Brain pericyte (primary cell): ENCODE results near the gene WSCD2.

ENCODE experiments used
- DNase-seq: peaks from one replicate; pipeline ENCODE4 v3.0.0-alpha.2; 2012; ENCODE audit warnings: low read depth, low spot score

Gene WSCD2

DNA sequence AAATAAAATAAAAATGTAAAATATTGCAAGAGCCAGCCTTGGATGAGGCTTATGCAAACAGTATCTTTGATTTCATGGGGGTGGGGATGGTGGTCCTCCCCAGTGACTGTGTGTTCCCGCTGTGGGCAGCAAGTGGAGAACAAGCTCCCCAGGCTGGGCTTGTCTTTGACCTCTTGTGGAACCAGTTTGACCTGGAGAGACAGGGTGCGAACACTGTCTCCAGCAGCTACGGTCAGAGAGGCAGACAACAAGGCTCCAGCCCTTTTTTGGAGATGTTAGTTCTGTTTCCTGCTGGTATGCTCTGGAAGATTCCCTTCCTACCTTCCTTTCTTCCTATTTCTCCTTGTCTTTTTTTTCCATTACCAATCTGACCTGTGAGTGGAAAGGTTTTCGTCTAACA lies 21.8 kb upstream of the WSCD2 start:
- no peak for DNase-seq

- DNase-seq: no peak
These were observed 19.6 kb upstream of the WSCD2 start for GRCh38 chr12:108109504-108109903.

GRCh38 chr12:108109954-108110353 lies 19.1 kb upstream of the WSCD2 start:
- DNase-seq: no peak

GRCh38 chr12:108110844-108111243 lies 18.2 kb upstream of the WSCD2 start:
- no peak for DNase-seq

- no peak for DNase-seq
These were observed 16.1 kb upstream of the WSCD2 start for GRCh38 chr12:108112832-108113556.

DNA sequence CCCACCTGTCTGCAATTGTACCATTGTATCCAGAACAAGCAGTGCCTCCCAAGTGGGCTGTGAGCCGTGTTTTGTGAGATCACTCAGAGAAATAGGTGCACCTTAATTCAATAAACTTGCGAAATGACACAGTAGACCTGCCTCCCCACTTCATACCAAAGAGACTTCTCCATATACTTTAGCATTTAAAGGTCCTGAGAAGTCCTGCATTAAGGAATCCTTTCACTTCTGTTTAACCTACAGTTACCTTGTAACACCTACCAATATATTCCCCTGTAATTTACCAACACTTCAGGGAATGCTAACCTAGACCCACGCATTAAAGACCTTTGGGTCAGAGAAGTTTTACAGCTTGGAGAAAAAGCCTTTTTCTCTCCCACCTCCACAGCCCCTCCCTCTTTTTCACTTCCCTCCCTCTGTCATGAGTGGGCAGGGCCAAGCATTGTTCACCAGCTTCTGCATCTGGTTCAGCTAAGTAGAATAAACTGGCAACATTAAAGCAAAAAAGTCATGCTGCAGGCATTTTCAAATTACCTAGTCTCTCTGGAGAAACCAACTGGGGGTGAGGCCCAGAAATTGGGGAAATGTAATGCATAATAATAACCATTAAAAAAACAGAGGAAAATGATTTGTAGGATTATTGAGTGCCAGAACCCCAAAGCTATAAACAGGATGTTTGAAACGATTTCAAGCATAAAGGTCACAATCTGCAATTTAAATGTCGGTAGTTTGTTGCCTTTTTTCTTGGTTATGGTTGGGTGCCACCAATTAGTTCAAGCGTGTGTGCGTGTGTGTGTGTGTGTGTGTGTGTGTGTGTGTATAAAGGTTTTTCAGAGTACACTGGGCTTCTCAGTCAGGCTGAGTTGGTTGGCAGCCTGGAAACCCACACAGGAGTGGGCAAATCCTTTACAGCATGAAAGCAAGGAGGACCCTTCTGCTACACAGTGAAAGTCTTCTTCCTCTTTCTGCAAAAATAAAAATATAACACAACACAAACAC lies 13.7 kb upstream of the WSCD2 start:
- no peak for DNase-seq

- DNase-seq: no peak
These were observed 12.8 kb upstream of the WSCD2 start for GRCh38 chr12:108116254-108116653.

GRCh38 chr12:108116699-108117098 lies 12.4 kb upstream of the WSCD2 start:
- DNase-seq: no peak

DNA sequence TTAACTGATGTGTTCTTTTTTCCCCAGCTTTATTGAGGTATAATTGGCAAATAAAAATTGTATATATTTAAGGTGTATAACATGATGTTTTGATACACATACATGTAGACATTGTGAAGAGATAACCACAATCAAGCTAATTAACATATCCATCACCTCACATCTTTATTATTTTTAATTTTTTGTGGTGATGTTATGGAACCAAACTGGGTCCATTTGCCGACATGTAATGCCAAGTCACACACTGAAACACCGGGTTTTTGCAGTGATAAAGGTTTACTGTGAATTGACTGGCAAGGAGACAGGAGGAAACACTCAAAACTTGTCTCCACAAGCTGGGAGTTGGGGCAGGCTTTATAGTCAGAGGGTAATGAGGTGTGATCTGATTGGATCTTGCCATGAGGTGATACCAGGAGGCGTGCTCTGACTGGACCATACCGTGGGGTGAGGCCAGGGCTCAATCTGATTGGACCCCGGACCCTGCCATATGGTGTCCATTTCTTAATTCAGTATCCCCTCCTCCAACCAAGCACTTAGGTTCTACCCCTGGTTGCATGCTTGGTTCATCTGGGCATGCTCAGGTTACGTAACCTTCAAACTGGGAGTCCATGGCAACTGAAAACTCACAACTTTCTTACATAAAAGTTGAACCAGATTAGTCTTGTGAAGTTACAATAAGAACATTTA lies 11.8 kb upstream of the WSCD2 start:
- no peak for DNase-seq

GRCh38 chr12:108117902-108118301 lies 11.2 kb upstream of the WSCD2 start:
- no peak for DNase-seq

- no peak for DNase-seq
These were observed 9.7 kb upstream of the WSCD2 start for GRCh38 chr12:108119126-108119973.

DNA sequence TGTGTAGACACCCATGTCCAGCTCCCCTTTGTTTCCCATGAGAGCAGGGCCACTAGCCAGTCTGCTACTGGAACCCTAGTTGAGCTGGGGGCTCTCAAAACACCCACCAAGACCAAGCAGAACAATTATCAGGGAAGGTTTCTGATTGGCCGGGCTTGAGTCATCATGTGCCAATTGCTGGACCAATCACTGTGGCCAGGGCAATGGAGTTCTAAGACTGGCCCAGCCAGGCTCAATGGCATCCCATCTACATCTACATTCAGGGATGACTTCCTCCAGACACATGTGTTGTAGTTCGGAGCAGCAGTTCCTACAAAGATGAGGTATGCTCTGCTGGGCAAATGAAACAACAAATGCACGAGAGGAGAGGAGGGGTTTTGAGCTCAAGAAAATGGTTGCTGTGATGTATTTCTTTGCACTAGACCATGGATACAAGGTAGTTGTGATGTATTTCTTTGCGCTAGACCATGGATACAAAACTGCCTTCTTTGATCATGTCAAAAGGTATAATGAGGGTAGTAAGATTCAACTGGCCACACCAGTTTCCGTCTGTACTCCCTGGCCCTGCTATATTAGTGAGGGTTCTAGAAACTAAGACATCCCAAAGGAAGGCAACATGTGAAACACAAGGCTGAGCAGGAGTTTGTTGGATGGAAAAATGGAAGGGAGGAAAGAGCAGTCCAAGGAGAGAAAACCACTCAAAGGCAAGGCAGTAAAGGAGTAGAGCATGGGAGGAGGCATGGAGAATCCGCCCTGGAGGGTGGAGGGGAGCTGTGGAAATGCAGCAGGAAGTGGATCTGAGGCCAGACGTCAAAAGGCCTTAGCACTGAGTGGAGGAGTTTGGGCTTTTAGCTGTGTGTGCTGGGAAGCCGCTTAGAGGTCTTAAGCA lies 8.9 kb upstream of the WSCD2 start:
- DNase-seq: no peak

- no peak for DNase-seq
These were observed 8.3 kb upstream of the WSCD2 start for GRCh38 chr12:108120863-108121165.

- DNase-seq: no peak
These were observed 7.8 kb upstream of the WSCD2 start for GRCh38 chr12:108121320-108121719.

DNA sequence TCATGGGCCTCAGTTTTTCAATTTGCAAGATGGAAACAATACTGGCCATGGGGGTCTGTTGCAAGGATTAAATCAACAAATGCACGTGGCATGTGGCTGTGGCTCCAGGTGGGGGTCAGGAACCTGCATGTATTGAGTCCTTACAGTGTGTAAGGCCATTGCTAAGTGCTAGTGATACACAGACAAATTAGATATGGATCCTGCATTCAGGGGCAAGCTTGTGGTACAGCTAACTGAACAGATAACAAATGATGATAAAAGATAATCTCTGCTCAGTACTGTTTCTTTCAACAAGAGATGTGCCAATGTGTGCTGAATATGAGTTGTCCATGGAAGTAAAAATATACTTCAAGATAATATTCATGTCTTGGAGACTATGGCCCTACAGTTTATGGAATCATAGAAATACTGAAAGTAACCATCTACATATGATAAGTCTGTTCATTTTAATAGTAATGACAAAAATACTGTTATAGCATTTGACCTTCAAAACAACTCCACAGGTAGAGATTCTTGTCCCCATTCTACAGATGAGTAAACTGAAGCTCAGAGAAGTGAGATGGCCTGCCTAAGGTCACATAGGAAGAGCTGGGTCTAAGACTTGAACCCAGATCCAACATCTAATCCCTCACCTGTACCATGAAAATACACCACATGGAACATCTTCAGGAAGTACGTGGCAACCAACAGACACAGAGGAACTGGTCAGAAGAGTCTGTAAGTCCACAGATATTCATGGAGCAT lies 7.2 kb upstream of the WSCD2 start:
- no peak for DNase-seq

- no peak for DNase-seq
These were observed 6.4 kb upstream of the WSCD2 start for GRCh38 chr12:108122644-108123043.

DNA sequence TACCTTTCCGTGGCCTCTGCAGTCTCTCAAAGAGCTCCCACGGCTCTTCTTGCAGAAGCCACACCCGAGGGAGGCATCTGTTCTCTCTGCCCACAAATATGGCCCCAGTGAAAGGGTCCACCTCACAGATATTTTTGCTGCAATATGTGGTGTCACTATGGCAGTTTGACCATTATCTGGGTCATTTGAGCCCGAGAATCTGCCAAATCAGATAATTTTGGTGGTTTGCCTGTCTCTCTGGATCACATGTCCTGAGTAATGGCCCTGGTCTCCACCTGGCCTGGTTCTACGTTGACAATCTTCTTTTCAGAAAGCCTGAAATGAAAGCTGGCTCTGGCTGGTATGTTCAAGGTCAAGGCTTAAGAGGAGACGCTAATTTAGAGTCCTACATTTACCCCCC lies 5.7 kb upstream of the WSCD2 start:
- DNase-seq: no peak

GRCh38 chr12:108125073-108125472 lies 4.0 kb upstream of the WSCD2 start:
- no peak for DNase-seq

- no peak for DNase-seq
These were observed 2.9 kb upstream of the WSCD2 start for GRCh38 chr12:108126212-108126611.
